ENCODE measurements around the gene SCTR.

SCTR gene

GRCh38 chr2:119522671-119523070, 1.6 kb downstream of the SCTR start:
- no peak for DNase-seq

DNA sequence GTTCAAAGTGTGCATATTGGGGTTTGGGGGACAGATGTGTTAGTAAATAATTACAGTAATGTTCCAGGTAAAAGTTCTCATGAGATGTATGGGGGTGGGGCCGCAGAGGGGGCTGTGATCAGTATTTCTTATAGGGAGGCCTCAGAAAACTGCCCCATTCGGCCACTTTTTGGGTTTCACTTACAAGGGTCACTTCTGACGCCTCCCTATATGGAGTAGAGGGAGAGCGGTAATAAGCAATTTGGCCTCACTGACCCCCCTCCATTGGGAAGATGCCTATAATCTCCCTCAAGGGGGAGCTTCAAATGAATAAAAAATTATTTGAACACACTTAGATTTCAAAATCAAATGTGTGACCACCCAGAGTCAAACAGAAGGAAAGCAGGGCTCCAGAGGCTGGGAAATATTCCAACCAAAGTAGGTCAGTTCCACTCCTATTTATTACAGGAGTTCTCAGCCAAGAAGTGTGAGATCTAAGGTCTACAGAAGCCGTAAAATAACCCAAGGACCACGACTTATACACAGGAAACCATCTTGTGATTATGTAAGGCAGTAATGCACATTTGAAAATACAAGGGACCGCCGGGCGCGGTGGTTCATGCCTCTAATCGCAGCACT, 2.7 kb downstream of the SCTR start:
- no peak for DNase-seq

DNA sequence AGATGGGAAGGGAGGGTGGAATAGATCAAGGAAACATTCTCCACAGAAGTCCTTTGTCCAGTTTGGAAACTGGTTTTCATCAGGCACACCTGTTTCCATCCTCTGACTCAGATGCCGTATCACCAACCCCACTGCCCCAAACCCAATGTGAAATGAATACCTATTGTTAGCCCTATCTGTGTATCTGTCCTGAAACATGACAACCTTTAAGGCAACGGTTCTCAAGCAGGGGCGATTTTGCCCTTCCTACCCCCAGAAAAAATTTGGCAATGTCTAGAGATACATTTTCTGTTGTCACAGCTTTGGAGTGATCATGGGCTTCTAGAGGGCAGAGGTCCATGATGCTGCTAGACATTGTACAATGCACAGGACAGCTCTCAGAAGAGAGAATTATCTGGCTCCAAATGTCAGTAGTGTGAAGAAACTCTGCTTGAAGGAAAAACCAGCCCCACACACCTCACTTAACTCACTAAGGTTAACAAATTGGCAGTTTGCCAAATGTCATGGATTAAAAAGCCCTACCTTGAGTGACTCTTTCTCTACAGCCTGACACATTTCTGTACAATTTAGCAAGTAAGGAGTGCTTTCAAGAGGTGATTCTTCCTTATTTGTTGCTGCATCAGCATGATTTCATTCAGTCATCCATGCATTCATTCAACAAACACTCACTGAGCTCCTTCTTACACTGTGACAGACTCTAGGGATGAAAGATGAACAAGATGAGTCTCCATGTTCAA, 3.4 kb downstream of the SCTR start:
- no peak for DNase-seq

DNA sequence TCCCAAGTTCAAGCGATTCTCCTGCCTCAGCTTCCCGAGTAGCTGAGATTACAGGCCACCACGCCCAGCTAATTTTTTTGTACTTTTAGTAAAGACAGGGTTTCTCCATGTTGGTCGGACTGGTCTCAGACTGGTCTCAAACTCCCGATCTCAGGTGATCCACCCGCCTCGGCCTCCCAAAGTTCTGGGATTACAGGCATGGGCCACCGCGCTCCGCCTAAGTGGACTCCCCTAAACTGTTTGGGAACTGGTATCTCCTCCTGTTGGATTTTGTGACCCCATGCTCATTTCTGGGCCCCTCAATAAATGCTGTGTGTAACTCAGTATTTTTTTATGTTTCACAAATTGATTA, 5.2 kb downstream of the SCTR start:
- DNase-seq: no peak

DNA sequence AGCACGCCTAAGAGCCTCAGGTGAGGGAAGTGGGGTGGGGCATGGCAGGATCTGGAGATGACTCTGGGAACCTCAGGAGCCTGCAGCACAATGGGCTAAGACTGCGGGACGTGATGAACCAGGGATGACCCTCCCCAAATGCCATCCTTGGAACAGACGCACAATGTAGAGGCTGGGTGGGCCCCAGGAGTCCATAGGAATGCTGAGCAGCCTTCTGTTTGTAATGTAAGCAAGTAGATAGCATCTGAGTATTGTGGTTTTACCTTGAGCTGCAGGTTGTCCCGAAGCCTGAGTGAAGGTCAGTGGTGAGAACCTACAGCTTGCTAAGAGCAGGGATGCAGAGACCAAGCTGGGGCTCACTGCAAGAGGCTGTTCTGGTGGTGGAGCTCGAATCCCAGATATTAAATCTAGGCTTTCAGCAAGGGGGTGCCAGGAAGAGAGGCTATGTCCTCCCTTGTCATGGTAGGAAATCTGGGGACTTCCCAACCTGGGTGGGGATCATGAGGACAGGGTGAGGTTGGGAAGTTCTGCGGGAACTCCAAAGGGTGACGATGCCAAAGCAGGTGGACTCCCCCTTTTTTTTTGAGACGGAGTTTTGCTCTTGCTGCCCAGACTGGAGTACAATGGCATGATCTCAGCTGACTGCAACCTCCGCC, 5.8 kb downstream of the SCTR start:
- DNase-seq: no peak

GRCh38 chr2:119517433-119517832, 6.8 kb downstream of the SCTR start:
- peak; percentile 13 for DNase-seq

DNA sequence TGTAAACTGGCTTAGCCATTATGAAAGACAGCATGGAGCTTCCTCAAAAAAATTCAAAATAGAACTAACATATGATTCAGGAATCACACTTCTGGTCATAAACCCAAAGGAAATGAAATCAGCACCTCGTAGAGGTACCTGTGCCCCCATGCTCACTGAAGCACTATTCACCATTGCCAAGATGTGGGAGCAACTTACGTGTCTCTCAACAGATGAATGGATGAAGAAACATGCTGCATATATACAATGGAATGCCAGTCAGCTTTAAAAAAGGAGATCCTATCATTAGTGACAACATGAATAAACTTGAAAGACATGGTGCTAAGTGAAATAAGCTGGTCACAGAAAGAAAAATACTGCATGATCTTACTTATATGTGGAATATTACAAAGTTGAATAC, 8.2 kb downstream of the SCTR start:
- no peak for DNase-seq

GRCh38 chr2:119513832-119514231, 10.5 kb downstream of the SCTR start:
- no peak for DNase-seq

DNA sequence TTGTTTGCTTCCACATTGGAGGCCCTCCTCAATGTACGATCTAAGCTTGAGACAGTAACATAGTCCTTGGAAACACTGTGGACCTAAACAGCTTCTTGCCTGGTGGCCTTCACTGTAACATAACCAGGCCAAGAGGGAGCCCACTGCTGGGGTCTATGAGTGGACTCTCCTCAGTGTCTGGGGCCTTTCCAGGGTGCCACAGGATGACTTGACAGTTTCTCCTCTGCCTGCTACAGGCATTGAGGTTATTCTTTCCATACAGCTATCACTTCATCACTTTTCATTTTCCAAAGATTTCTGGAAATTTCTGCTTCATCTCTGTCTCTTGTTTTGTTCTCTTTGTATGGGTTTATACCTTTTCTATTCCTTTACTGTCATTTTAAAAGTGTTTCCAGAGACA, 11.3 kb downstream of the SCTR start:
- DNase-seq: no peak

DNA sequence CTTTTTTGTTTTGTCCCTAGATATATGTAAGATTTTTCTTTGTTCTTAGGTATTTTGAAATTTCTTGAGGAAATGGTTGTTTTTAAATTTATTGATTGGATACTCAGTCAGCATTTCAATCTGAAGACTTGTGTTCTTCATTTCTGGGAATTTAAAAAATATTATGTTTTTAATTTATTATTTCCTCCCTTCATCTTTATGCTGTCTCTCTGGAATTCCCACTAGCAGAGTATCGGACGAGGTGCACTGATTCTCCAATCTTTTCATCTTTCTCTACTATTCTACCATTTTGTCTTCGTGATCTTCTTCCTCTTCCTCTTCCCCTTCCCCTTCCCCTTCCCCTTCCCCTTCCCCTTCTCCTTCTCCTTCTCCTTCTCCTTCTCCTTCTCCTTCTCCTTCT, 12.3 kb downstream of the SCTR start:
- DNase-seq: no peak

DNA sequence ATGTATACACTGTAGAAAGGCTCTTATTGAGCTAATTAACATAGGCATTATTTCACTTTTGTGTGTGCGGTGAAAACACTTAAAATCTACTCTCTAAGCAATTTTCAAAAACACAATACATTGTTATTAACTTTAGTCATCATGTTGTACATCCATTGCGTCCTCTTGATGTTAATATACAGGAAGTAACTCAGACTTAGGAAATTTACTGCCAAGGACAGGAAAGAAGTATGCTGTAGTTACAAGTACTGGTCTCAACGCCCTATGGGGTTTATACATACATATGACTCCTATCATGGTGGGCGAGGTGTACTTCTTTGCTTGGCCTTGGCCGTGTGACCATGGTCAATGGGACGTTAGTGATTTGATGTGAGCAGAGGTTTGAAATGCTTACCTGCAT, 15.5 kb downstream of the SCTR start:
- no peak for DNase-seq

DNA sequence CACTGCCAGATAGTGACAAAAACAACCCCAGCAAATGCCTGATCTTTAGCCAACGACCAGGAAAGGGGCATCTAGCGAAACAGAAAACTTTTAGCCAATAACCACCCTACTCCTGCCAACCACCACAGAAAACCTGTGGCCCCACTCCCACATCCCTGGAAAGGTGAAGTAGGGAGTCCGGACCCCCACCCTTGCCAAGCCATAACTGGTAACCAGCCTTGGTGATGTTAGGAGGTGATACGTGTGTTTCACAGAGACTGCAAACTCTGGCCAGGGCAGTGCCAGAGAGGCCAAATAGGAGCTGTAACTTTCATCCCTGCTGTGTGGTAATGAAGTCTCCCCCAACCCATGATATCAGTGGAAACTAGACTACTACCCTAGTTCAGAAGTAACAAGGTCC, 27.6 kb downstream of the SCTR start:
- no peak for DNase-seq

DNA sequence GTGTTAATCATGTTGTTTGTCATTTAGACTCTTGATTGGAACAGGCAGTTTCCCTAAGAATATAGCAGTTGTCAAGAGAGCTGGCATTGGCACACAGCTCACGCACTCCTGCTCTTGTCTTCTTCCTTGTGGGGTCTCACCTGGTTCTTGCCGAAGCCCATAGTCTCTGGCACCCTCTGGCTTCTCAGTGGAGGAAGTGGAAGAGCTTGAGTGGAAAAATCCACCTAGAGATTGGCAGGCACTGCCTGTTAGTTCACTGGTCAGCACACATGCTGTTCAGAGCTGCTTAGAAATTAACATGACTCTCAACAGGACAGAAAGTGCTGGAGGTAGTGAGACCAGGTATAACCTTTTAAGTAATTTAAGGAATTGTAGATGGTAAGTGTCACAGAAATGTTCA, 28.3 kb downstream of the SCTR start:
- DNase-seq: no peak

GRCh38 chr2:119494163-119494790, 30.0 kb downstream of the SCTR start:
- DNase-seq: no peak

DNA sequence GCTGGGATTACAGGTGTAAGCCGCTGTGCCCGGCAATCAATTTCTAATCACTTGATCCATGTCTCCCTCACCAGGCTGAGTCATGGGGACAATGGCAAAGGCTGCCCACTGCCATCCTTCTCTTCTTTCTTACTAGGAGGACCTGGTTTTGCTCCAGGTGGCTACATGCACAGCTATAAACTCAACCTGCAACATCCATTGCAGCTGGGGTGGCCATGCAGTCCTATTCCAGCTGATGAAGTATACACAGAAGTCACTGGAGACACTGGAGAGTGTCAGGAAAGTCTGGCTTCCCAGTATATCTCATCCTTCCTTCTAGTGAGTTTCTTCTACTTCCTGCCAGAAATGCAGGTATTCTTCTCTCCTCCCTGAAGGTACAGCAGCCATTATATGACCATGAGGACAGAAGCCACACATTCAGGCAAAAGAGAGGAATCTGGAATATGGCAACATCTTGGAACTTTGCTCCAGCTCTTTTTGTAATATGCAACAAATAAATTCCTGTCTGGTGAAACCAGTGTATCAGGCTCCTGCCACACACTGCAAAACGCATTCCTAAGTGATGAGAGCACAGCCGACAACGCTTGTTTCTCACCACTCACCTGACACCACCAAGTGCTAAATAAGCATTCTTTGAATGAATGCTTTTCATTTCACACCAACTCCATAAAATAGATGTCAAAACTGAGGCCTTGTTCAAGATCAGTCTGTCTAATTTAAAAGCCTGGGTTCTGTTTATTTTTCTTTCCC, 32.3 kb downstream of the SCTR start:
- no peak for DNase-seq

DNA sequence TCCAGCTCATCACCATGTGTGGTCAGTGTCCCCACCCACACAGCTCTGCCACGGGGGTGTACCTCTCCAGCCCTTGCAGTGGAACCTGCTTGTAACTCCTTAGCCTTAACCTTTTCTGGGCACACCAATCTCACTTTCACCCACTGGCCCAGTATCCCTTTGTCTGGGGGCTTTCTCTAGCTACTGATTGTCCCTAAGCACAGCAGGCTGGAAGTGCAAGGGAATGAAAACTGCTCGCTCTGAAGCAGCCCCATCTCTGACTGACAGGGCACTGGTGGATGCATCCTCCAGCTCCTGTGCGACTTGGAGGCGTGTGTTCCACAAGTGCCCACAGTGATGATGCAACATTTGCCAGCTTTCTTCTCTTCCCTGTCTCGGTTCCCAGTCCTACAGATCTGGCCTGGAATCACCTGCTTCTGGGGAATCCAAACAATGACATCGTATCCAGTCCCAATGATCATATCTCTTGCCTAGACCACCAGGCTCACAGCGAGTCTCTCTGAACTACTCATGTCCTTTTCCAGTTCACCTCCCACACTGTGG, 33.6 kb downstream of the SCTR start:
- no peak for DNase-seq

GRCh38 chr2:119490106-119490505, 34.2 kb downstream of the SCTR start:
- no peak for DNase-seq

DNA sequence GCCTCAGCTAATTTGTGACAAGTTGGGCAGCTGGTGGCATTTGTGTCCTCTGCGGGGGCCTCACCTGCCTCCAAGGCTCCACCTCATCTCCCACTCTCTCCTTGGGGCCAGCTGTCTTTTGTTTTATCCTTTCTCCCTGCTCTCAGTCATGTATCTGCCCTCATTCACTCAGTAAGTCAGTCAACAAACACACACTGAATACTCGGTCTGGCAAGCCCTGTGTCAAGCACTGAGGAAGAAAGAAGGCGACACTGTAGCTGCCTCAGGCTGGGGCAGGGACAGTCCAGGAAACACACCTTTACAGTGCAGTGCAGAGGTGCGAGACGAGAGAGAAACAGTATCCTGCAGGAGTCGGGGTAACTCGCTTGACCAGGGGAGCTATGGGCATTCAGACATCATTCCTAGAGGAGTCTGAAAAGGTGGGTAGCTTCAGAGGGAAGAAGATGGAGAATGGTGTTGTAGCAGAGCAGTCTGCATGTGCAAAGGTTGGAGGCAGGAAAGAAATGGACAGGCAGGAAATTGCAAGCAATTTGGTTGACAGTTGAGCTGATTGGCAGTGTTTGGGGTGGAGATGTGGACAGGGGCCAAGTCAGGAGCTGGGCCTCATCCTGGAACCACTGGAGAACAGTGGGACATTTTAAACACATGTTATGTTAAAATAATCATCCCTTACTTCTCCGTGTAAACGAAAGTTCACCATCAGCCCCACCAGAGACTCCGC, 34.9 kb downstream of the SCTR start:
- DNase-seq: no peak

DNA sequence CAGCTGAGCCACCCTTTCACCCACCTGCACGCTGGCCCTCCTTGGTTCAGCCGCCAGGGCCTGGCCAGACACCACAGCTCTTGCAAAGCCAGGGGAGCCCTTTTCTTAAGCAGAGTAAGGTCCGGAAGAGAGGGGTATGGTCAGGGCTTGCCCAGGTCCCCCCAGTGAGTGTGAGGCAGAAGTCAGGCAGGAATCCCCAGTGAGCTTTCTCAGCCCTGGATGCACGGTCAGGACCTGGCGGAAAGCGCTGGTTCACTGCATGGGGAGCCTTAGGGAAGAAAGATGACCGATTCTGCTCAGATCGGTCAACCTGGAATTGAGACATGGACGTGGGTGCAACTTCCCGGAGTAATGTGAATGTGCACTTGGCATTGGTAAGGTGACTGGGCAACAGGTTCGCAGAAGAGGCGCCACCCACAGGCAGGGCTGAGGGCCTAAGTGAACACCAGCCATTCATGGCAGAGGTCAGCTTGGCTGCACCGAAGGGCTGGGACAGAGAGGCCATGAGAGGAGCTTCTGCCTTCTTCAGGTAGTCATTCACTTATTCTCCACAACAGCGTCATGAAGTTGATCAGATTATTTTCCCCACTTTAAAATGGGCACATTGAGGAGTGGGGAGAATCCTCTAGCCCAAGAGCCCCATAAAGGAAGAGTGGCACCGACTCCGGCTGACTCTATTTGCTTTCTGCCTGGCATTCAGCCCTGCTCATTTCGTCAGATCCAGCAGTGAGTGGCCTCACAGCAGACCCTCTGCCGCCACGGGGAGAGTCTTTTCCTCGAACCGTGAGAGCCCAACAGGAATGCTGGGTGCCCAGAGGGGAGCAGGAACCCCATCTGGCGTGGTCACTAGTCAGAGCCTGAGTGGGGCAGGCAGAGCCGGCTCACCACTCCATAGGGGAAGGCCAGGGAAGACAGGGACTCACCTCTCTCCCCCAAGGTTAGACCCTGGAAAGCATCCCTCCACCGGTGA, 35.8 kb downstream of the SCTR start:
- DNase-seq: no peak

GRCh38 chr2:119487434-119488244, 36.6 kb downstream of the SCTR start:
- DNase-seq: no peak
